DMS114 treated with DMSO at 0.1 percent for 48 hours (cell line): ENCODE results near the gene ARSI.

Source experiments
- DNase-seq: peaks from one replicate; lab custom pipeline; 2025; ENCODE audit not compliant: unreplicated experiment; lab: John Stamatoyannopoulos, UW

Gene ARSI

DNA sequence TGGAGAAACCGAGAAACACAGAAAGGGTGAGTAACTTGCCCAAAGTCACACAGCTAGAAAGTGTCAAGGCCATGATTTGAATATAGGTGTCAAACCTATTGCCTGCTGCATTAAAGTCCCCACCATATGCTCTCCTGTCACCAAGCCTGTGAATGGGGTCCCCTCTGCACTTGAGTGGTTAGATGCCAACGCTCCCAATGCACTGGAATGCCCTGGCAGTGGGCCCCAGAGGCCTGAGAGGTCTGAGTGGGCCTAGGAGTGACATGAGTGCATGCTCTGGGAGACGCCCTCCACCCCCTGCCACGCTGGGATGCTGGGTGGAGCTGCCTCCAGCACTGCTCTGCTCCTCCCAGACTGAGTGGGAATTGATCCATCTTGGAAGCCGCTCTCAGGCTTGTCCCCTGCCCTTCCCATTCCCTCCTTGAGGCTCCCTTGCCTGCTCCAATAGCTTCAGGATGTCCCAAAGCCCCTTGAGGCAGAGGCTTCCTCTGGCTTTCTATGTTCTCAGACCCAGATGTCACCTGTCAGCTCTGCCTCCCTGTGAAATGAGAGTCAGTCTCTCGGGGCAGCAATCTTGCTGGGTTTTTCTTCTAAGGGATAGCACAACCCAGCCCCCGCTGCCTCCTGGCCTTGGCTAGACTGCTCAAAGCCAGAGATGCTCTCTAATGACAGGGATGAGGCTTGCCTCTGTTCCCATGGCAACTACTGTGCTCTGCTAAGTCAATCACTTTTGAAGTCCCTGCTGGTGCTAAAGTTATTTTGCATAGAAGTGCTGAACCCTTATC lies 6.6 kb upstream of the ARSI start:
- no peak for DNase-seq

DNA sequence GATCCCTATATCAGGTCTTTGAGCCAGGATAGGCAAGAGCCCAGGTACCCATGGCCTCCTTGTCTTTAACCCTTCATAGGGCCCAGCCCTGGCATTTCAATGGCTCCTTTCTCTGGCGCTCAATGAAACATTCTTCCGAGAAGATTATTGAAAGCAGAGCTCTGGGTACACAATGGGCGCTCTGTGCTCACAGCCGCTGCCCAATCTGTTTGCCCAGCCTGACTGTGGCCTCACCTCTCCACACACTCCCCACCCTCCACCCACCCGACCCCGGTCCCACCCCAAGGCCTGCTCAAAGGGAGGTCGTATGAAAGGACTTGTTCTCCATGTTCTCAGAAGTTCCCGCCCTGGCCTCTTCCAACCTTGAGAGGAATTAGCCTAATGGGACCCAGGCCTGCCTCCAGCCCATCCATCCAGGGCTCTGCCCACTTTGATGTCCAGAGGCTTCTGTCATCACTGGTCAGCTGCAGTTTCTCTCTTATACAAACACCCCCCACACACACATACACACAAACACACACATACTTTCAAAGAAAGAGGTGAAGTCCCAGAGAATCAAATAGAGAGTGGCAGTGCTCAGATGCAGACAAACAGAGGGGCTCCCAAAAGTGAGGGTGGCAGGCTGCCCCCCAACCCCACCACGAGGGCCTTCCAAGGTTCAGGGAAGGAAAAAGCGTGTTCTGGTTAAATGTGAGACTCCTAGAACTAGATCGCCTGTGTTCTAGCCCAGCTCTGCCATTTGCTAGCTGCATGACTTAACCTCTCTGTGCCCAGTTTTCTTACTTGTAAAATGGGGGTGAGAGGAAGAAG lies 5.1 kb upstream of the ARSI start:
- no peak for DNase-seq

DNA sequence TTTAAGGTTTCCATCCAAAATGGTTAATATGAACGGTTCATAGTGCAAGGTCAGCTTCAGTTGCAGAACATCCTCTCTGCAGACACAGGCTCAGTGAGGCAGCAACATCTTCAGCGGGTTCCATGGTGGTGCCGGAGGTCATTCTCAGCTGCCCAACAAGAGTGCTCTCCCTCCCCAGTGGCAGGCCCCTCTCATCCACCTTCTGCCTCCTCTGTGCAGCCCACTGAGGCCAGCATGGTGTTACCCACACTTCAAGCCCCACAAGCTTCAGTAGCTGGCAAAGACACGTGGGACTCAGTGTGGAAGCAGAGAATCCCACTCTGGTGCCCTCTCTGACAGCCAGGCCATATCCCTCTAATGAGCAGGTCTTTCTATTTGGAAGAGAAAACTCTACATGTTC lies 4.1 kb upstream of the ARSI start:
- DNase-seq = no peak

DNA sequence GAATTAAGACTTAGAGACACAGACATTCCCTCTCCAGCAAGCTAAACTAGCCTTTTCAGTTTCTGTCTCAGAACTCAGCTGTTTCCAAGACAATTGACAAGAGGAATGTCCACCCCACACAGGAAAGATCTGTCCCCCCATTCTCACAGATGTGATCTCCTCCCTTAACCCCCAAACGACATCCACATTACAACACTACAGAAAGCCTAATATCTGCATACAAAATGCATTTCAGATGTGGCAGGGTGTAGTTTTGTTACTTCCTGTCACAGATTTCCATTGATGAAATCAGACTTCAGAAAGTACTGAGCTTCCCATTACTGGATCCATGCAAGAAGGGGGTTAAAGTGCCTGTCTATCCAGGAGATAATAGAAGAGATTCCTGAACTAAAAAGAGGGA lies 2.9 kb upstream of the ARSI start:
- DNase-seq = no peak

DNA sequence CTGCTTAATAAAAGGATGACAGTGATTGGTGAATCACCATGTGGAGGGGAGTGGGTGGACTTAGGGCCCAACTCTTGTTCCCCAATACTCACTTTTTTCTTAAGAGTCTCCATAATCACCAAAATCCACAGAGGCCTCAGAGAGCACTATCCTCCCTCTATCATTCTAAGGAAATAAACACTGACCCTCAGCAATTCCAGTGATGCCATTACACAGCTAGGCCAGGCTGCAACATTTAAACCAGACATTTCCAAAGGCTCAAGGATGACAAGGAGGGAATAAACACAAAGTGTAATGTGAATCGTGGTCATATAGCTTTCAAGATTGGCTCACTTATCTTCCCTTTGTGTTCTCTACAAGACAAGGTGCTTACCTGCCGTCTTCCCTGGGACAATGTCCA lies 2.4 kb upstream of the ARSI start:
- DNase-seq = no peak

DNA sequence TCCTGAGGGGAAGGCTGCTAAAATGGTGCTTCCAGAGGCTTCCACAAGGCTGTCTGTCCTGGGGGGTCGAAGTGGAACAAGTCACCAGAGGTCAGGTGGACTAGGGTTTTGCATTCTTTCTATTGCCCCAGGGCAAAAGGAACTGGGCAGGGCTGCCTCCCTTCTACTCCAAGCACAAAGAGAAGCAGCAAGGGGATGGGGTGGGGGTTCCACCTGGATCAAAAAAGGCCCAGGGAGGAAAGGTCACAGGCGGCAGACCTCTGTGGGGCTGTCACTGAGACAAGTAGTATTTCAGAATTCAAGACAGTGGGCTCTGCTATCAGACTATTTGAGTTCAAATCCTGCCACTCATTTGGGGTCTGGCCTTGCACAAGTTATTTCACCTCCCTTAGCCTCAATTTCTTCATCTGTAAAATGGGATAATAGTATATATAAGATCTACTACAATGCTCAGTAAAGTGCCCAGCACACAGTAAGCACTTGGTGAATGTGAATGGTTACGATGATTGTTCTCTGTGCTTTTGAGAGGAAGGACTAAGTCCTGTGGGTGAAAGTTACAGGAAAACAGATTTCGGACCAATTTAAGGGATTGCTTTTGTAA lies 1.9 kb upstream of the ARSI start:
- no peak for DNase-seq

DNA sequence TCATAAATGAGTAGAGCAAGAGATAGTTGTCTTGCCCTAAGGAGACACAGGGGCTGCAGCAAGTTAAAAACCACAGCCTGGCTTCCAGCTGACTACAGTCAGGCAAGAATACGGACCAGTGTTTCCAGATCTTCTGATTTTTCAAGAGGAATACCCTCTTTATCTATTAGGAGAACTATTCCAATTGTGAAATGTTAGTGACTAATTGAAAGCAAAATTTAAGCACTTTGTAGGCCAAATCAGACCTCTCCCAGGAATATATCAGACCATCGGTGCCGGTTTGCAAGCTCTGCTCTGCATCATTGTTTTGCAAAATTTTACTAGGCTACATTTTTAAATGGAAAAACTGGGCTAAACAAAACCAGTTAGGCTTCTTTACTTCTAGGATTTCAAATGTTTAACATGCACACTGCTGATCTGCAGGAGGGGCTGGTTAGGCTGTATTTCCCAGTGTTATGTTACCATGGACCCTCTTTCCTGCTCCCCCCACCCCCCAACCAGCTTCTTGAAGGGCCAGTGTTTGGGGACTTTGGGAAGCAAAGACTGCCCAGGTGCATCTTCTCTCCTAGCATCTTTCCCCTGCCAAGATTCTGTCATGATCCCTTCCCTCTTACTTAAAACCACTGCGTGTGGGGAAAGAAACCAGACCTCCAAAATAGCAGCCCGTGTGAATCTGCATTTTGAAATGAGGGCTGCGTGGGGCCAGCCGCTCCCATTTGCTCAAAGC lies 1.1 kb upstream of the ARSI start:
- no peak for DNase-seq

DNA sequence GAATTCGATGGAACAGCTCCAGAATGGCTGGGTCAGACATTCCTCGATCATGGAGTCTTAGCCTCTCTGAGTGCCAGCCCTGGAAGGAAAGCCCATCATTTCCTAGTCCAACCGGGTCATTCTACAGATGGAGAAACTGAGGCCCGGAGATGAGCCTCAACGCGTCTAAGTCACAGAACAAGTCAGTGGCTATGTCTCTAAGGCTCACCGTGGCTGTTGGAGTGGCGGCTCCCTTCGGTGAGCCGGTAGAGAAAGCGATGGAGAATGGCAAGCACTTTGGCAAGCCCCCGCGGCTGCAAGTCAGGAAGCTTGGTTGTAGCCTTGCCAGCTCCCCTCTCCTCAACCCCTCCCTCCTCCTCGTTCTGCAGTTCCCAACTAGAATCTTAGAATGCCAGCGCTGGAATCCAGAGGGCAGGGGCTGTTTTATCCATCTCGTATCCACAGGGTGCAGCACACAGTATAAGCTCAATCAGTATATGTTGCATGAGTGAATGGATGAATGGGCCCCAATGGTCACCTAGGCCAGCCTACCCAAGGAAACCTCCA lies 438 bp upstream of the ARSI start:
- no peak for DNase-seq

DNA sequence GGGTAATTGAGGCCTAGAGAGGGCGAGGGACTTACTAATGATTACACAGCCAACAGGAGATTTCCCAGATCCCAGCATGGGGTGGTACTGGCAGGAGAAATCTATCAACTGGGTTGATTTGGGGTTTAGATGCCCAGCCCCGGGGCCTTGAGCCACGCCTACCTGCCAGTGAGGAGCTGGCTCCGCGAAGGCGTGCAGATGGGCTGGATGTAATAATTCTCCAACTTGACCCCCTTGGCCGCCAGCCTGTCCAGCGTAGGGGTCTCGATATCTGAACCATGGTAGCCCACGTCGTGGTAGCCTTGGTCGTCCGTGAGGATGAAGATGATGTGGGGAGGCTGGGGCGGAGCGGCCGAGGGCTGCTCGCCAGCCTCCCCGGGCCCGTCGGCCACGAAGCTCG lies 804 bp downstream of the ARSI start:
- no peak for DNase-seq

DNA sequence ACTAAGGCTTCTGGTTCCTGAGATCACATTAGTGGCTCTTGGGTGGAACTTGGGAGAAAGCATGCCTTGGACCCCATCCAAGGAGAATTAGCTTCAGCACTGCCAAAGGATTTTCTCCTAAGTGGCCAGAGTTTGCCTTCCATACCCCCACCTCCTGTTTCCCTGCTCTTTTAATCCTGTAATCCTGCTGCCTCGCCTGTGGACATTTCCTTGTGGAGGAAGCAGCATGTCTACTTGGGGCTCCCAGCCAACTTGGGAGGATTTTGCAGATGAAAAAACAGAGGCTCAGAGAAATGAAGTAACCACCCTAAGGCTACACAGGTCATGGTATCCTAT lies 1.6 kb downstream of the ARSI start:
- no peak for DNase-seq

DNA sequence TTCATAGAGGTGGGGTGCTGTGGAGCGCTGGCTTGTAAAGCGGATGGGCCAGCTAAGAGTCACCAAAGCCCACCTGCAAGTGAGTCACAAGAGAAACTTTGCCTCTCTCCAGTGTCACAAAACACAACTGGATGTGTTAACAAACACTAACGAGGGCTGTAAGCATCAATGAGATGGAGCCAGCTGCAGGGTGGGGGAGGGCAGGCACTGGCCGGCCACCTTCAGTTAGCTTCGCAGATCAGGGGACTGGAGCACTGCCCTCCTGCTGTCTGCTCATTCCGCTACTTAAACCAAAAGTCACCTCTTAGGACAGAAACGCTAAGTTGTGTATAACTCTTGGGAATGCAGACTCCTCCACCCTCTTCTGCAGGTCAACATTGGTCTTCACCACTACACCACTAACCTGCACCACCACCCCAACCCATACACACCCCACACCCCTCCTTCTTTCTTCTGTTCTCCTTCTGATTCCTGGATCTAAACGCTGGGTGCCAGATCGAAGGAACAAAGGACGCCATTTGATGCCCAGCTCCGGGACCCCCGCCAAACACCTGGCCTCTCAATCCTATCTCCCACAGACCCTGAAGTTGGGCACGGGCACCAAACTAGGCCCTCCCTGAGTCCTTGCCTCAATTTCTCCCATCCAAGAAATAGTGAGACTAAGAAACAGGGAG lies 2.1 kb downstream of the ARSI start:
- no peak for DNase-seq

DNA sequence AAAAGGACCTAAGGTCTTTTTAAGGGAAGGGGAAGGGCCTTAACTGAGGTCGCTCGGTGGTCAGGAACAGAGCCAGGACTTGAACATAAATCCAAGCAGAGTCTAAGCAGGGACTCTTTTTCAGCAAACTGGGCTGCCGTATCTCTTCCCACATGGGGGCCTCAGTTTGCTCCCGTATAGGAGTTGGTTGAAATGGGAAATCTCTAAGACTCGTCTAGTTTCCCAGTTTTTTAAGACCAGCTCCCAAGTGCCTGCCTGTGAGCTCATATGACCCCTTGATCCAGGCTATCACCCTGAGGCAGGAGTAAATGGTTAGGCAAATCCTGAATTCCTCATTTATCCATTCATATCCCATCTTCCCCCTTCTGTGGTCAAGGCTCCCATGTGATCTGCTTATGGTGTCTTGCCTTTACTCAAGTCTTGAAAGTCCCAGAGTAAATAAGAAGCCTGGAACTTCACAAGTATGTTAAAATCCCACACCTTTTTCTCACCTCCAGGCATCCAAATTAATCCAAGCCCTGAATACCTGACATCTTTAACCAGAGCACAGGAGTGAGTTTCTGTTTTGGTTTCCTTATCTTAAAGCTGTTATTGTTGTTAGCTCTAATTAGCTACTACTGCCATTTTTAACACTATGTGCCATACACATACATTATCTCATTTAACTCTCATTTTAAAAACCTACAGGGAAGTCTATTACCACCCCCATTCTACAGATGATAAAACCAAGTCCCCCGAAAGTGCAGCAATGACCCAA lies 3.0 kb downstream of the ARSI start:
- no peak for DNase-seq

DNA sequence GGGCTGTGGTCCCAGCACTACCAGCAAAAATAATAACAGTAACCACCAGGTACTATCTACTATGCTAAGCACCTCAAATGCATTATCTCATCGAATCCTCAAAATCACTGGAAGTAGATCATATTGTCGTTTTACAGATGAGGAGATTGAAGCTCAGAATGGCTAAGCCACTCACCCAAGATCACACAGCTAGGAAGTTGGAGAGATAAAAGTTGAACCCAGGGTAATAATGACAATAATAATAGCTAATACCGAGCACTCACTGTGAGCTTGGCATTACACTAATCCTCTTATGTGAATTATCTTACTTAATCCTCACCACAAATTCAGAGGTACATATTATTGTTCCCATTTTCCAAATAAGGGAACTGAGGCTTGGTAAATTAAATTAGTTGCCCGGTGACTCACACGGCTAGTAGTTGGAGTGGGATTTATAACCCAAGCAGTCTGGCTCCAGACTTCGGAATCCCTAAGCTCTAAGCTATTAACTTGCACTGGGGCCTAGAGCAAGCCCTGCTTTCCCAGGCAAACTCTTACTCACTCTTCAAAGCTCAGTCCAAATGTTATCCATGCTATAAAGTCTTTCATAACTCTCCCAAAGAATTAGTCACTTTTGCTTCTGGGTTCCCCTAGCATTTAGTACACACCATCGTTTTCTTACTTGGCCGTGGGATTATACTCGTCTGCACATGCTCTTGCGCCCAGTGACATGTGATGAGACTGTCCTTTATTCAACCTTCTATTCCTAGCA lies 3.8 kb downstream of the ARSI start:
- DNase-seq = no peak

DNA sequence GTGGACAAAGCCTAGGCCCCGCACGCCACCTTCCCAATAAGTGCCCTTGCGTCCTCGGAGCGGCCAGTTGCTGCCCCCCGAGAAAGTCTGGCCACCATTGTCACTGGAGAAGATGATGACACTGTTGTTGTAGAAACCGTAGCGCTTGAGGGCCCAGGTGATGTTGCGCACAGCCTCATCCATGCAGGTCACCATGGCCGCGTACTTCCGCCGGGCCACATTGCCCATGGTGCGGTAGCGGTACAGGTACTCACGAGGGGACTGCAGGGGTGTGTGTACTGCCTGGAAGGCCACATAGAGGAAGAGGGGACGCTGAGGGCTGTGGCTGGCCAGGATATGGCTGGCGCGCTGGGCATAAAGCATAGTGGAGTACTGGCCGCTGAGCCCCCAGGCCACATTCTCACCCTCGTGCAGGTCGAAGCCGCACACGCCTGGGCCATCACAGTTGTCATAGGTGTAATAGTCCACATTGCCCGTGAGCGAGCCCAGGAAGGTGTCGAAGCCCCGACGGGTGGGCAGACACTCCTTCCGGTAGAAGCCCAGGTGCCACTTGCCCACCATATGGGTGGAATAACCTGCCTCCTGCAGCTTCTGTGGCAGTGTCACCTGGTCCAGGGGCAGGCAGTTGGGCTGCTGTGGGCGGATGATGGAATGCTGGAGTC lies 4.6 kb downstream of the ARSI start:
- no peak for DNase-seq

DNA sequence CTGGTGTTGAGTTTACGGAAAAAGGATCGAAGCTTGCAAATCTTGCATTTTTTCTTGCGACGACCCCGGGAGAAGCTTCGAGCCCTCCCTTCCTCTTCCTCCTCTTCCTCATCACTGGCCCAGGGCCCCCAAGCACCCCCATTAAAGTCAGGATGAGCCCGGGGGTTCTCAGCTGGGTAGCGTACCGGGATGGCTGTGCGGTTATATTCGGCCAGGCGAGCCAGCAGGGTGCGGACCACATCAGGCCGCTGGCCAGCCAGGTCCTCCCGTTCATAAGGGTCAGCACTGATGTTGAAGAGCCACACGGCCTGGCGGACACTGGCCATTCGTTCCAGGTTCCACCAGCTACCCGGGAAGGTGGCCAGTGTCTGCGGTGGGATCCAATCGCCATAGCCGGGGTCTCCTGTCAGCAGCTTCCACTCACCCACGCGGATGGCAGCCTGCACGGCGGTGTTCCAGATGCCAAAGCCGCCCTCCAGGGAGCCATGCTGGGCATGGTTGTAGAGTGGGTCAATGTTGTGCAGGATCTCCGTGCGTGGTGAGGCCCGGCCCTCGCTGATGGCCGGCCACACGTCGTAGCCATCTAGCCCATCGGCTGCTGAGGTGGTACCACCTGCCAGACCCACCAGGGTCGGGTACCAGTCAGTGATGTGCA lies 5.3 kb downstream of the ARSI start:
- DNase-seq = no peak

DNA sequence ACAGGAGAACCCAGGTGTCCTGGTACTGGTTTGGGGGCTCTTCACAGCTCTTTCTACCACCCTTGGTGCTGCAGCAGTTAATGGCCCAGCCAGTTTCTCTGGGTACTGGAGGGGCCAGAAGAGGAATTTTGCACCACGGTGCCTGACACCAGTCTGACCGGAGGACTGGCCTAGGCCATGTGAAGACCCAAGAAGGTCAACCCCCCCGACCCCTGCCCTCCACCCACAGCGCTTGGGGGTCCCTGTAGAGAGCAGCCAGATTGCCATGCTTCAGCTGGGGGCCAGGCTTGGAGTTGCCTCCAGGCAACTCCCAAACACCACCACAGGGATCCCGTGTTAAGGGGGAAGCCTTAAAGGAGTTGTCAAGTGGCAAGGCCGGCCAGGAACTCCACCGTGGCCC lies 6.2 kb downstream of the ARSI start:
- no peak for DNase-seq

DNA sequence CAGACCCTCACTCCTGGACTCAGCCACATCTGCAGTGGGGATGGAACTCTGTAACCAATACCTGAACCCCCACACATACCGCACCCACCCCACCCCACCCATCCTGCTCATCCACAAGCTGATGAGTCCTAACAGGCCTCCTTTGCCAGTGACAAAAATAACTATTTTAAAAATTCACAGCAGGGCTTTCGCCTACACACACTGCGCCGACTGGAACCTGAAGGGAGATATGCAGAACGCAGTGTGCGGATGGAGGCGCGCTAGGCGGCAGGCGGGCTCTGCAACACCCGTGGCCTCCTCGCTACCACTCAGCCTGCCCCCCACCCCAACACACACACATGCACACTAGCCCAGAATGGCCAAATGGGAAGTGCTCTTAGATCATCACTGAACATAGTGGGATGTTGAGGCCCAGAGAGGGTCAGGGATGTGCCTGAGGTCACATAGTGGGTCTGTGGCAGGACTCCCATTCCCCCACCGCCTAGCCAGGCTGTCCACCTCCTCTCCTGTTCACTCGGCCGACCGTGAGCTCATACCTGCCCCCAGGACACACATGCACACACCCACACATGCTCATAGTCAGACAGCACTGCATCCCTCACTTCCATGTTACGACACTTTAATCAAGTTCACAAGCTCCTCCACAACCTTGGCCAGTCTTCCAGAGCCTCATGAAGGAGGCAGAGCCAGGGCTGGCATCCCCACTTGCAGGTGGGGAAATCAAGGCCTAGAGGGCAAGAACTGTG lies 6.8 kb downstream of the ARSI start:
- DNase-seq = no peak

DNA sequence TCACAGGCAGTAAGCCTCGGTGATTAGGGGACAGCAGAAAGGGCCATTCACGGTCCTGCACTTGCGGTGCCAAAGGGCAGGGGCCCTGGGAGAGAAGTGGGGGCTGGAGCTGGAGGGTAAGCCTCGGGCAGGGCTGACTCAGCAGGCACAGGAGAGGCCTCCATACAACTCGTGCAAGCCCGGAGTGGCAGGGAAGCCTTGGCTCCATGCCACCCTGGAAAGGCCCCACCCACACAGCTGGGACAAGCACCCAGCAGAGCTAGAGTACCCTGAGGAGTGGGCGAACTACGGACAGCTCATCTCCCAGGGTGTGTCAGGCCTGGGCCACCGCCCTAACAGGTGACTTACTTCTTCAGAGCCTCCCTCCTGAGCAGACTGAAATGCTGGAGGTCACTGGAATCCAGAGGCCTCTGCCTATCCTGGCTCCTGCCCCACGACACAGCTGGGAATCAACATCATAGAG lies 7.5 kb downstream of the ARSI start:
- no peak for DNase-seq
